Measurements from ENCODE around the gene ZSWIM4. TPM values are rescaled to one million over a fixed set of nuclear protein-coding genes. Genes with fewer than 3 reads are reported as not detected.

ZSWIM4 gene
- total RNA-seq, 1 experiment from 2014 or later, result 8.7 TPM

GRCh38 chr19:13842291-13843103 is 47.3 kb downstream of the ZSWIM4 start:
- H3K27me3 ChIP-seq (ENCODE audit: control insufficient read depth, insufficient read depth, low read length), result no peaks in the 10 kb centered on the region
- DNase-seq (ENCODE audit: low read depth, low spot score), result no peak
- H3K4me3 ChIP-seq (ENCODE audit: low read depth in 2 of 2, low read length in 2 of 2), result peak overlapping the region; percentile 81 to 91
- CTCF ChIA-PET, result no interaction called here
- no peaks in the 10 kb centered on the region for H3K9me3 ChIP-seq (ENCODE audit: control insufficient read depth, insufficient read depth, low read depth, low read length)
- ATAC-seq, result peak; percentile 9
- peaks cover 8% of the 10 kb centered on the region; the same call in 1 of the 2 replicates for H3K36me3 ChIP-seq (ENCODE audit: control insufficient read depth, insufficient read depth, low read length)
- intact Hi-C loops (cut with micrococcal nuclease; ENCODE audit: unreplicated experiment), result no loop called here
- no TSS peak for BruUV-seq (replicated peaks)
- TF ChIP-seq REST (IDR thresholded peaks at IDR 0.05; ENCODE audit: insufficient read depth in 1 of 2, low read depth in 2 of 2, low read length in 1 of 2) (no peak), TCF7L2 (IDR thresholded peaks at IDR 0.05; ENCODE audit: low read depth, low read length) (no peak), SIN3A (IDR thresholded peaks at IDR 0.05; ENCODE audit: borderline replicate concordance, insufficient read depth, low read depth, low read length) (0 out of 2 replicates have a peak, but pooled peaks have one; percentile 63), CTCF (IDR thresholded peaks at IDR 0.05) (no peak; the same call in 1 of the 2 replicates), POLR2AphosphoS5 (IDR thresholded peaks at IDR 0.05; ENCODE audit: low read depth, low read length) (peak; percentile 64)
- H3K27ac ChIP-seq (ENCODE audit: low read length), result peak overlapping the region; percentile 97
- in situ Hi-C loops (cut with HindIII; ENCODE audit: low pct_unique_long_range_greater_than_20kb, low sequenced_read_pairs), result no loop called here
- H3K4me1 ChIP-seq (ENCODE audit: control insufficient read depth, insufficient read depth, low read length), result peaks cover 36% of the 10 kb centered on the region
- POLR2A ChIA-PET, result interaction anchor here (1.1 kb wide), 1 partner anchor 12 kb away, joined by 3 read pairs; no protein-coding TSS in a partner anchor

- H3K36me3 ChIP-seq (ENCODE audit: control insufficient read depth, insufficient read depth, low read length), result peaks cover 8% of the 10 kb centered on the region; the same call in 1 of the 2 replicates
- TF ChIP-seq TCF7L2 (IDR thresholded peaks at IDR 0.05; ENCODE audit: low read depth, low read length), result no peak
- peak; percentile 15; the same call in 1 of the 2 replicates for TF ChIP-seq POLR2AphosphoS5 (IDR thresholded peaks at IDR 0.05; ENCODE audit: low read depth, low read length)
- DNase-seq (ENCODE audit: low read depth, low spot score), result no peak
- intact Hi-C loops (cut with micrococcal nuclease; ENCODE audit: unreplicated experiment) (no loop called here), in situ Hi-C loops (cut with HindIII; ENCODE audit: low pct_unique_long_range_greater_than_20kb, low sequenced_read_pairs) (no loop called here)
- peak overlapping the region; percentile 97 for H3K27ac ChIP-seq (ENCODE audit: low read length)
- ChIA-PET CTCF (no interaction called here), POLR2A (interaction anchor here (0.5 to 1.6 kb wide), 3 partner anchors 9 to 13 kb away, joined by 6 to 8 read pairs (median 6); no protein-coding TSS in a partner anchor)
- peak; percentile 27 for ATAC-seq
- H3K4me3 ChIP-seq (ENCODE audit: low read depth in 2 of 2, low read length in 2 of 2), result peak overlapping the region; percentile 73 to 81
- H3K27me3 ChIP-seq (ENCODE audit: control insufficient read depth, insufficient read depth, low read length), result no peaks in the 10 kb centered on the region
- no TSS peak for BruUV-seq (replicated peaks)
- no peaks in the 10 kb centered on the region for H3K9me3 ChIP-seq (ENCODE audit: control insufficient read depth, insufficient read depth, low read depth, low read length)
- H3K4me1 ChIP-seq (ENCODE audit: control insufficient read depth, insufficient read depth, low read length), result peaks cover 39% of the 10 kb centered on the region
Measured at GRCh38 chr19:13843104-13843921, 48.1 kb downstream of the ZSWIM4 start.

Data from Panc1 (cell line).